ENCODE results near the gene MN1.
A peak's percentile ranks its signal among the peaks of the same experiment; 100 is the strongest.

Gene MN1

GRCh38 chr22:27801616-27802345 lies at the start of gene MN1:
TSS of gene MN1 (minus strand) at chr22:27801756. CDS start at chr22:27800543, 1,213 bp downstream.
- DNase-seq (ENCODE audit: low read depth in 2 of 2), result peak; percentile 21 to 27

- no peak for DNase-seq (ENCODE audit: low read depth in 2 of 2)
Observed at GRCh38 chr22:27850000-27850521, 48.5 kb upstream of the MN1 start.

GRCh38 chr22:27848005-27848404 lies 46.4 kb upstream of the MN1 start:
- no peak for DNase-seq (ENCODE audit: low read depth in 2 of 2)

GRCh38 chr22:27846910-27847309 lies 45.4 kb upstream of the MN1 start:
- no peak for DNase-seq (ENCODE audit: low read depth in 2 of 2)

- no peak for DNase-seq (ENCODE audit: low read depth in 2 of 2)
Observed at GRCh38 chr22:27846248-27846757, 44.7 kb upstream of the MN1 start.

GRCh38 chr22:27845644-27846043 lies 44.1 kb upstream of the MN1 start:
- DNase-seq (ENCODE audit: low read depth in 2 of 2), result no peak

- DNase-seq (ENCODE audit: low read depth in 2 of 2), result no peak
Observed at GRCh38 chr22:27844656-27845591, 43.4 kb upstream of the MN1 start.

- DNase-seq (ENCODE audit: low read depth in 2 of 2), result no peak
Observed at GRCh38 chr22:27844256-27844655, 42.7 kb upstream of the MN1 start.

- no peak for DNase-seq (ENCODE audit: low read depth in 2 of 2)
Observed at GRCh38 chr22:27843441-27843840, 41.9 kb upstream of the MN1 start.

- no peak for DNase-seq (ENCODE audit: low read depth in 2 of 2)
Observed at GRCh38 chr22:27842669-27843431, 41.3 kb upstream of the MN1 start.

GRCh38 chr22:27842201-27842600 lies 40.6 kb upstream of the MN1 start:
- DNase-seq (ENCODE audit: low read depth in 2 of 2), result no peak

GRCh38 chr22:27840436-27840835 lies 38.9 kb upstream of the MN1 start:
- no peak for DNase-seq (ENCODE audit: low read depth in 2 of 2)

- no peak for DNase-seq (ENCODE audit: low read depth in 2 of 2)
Observed at GRCh38 chr22:27839057-27839660, 37.6 kb upstream of the MN1 start.

- no peak for DNase-seq (ENCODE audit: low read depth in 2 of 2)
Observed at GRCh38 chr22:27836181-27836580, 34.6 kb upstream of the MN1 start.

GRCh38 chr22:27835446-27835845 lies 33.9 kb upstream of the MN1 start:
- DNase-seq (ENCODE audit: low read depth in 2 of 2), result no peak

GRCh38 chr22:27834364-27835185 lies 33.0 kb upstream of the MN1 start:
- no peak for DNase-seq (ENCODE audit: low read depth in 2 of 2)

- no peak for DNase-seq (ENCODE audit: low read depth in 2 of 2)
Observed at GRCh38 chr22:27833803-27834202, 32.2 kb upstream of the MN1 start.

- no peak for DNase-seq (ENCODE audit: low read depth in 2 of 2)
Observed at GRCh38 chr22:27832606-27833005, 31.1 kb upstream of the MN1 start.

- DNase-seq (ENCODE audit: low read depth in 2 of 2), result no peak
Observed at GRCh38 chr22:27829620-27830019, 28.1 kb upstream of the MN1 start.

All from activated CD8-positive, alpha-beta memory T cell treated with anti-CD3 and anti-CD28 coated beads for 4 hours (primary cell).